CD4-positive, alpha-beta T cell (primary cell): ENCODE results near the gene MRPL28. TPM values are rescaled to one million over a fixed set of nuclear protein-coding genes. Genes with fewer than 3 reads are reported as not detected.

Source experiments
- ATAC-seq: fragments of 200-7000 bp; cut with Tn5 transposase; one replicate; pipeline ENCODE4 v1.10.0; 2022; ENCODE audit warnings: mild to moderate bottlenecking; ENCODE audit not compliant: poor library complexity
- CTCF ChIA-PET: fragments of 350-600 bp; sonication (Branson Sonifier 250); formaldehyde crosslinking; loops from one replicate; lab custom pipeline; 2021; ENCODE audit warnings: antibody characterized with exemption, inconsistent platforms; lab: Charles Lee
- POLR2A ChIA-PET: fragments of 350-600 bp; sonication (Branson Sonifier 250); formaldehyde crosslinking; loops from one replicate; lab custom pipeline; 2021; ENCODE audit warnings: antibody characterized with exemption, inconsistent platforms; lab: Charles Lee
- DNase-seq, 14 experiments: peaks; one replicate each; pipeline ENCODE4 v3.0.0-alpha.2; 2013 to 2020; ENCODE audit warnings: mixed read lengths in 2 of 14
- H3K27ac ChIP-seq, 2 donors: one replicate each; pipeline versions ENCODE4 v1.5.1 to v1.7.0; 2013; ENCODE audit warnings: low read length in 2 of 2, low read depth in 1 of 2, mild to moderate bottlenecking in 1 of 2
- H3K27me3 ChIP-seq, 2 experiments: 1 replicate in 1 of 2; 2 replicates in 1 of 2; pipeline versions ENCODE4 v1.6.1 to v1.7.0; 2013; ENCODE audit warnings: low read length in 2 of 2, control low read depth in 1 of 2, mild to moderate bottlenecking in 1 of 2, moderate library complexity in 1 of 2; ENCODE audit not compliant: insufficient read depth in 2 of 2, control insufficient read depth in 1 of 2
- H3K36me3 ChIP-seq: one replicate; pipeline ENCODE4 v1.6.1; 2013; ENCODE audit warnings: low read length, control low read depth; ENCODE audit not compliant: insufficient read depth
- H3K4me1 ChIP-seq: one replicate; pipeline ENCODE4 v1.6.1; 2013; ENCODE audit warnings: low read length, control low read depth; ENCODE audit not compliant: insufficient read depth
- H3K4me3 ChIP-seq: one replicate; pipeline ENCODE4 v1.5.1; 2013; ENCODE audit warnings: mild to moderate bottlenecking, low read length, moderate library complexity
- H3K9me3 ChIP-seq, 2 experiments: 1 replicate in 1 of 2; 2 replicates in 1 of 2; pipeline versions ENCODE4 v1.6.1 to v1.7.0; 2013; ENCODE audit warnings: low read length in 2 of 2, mild to moderate bottlenecking in 2 of 2, control low read depth in 1 of 2, moderate library complexity in 1 of 2; ENCODE audit not compliant: control insufficient read depth in 1 of 2, insufficient read depth in 1 of 2
- H3K27ac Mint-ChIP-seq: one replicate; pipeline ENCODE4 v1.8.0; 2020; ENCODE audit warnings: mixed read lengths
- H3K27me3 Mint-ChIP-seq: one replicate; pipeline ENCODE4 v1.8.0; 2021; ENCODE audit warnings: mixed read lengths
- H3K36me3 Mint-ChIP-seq: one replicate; pipeline ENCODE4 v1.8.0; 2021; ENCODE audit warnings: low read depth, mixed read lengths
- H3K4me1 Mint-ChIP-seq: one replicate; pipeline ENCODE4 v1.8.0; 2021; ENCODE audit warnings: low read depth, mixed read lengths
- H3K4me3 Mint-ChIP-seq: one replicate; pipeline ENCODE4 v1.8.0; 2020; ENCODE audit warnings: mild to moderate bottlenecking, mixed read lengths
- H3K9me3 Mint-ChIP-seq: one replicate; pipeline ENCODE4 v1.8.0; 2020; ENCODE audit warnings: mixed read lengths
- CTCF ChIP-seq: fragments of 200-600 bp; IDR thresholded peaks from one replicate; pipeline ENCODE4 v1.8.0; 2022; ENCODE audit warnings: antibody characterized with exemption, mild to moderate bottlenecking
- intact Hi-C, 2 experiments: fragments of 100-400 bp; cut with DNase I in 1 of 2; cut with micrococcal nuclease in 1 of 2; formaldehyde crosslinking; loops; one replicate each; pipeline versions ENCODE4 v1.15.1 to v1.9.0; 2023 to 2025; cut with DNase I, micrococcal nuclease
- total RNA-seq, 174 experiments: library from RNA in 2 of 174; stranded (reverse) in 2 of 174; gene quantifications; one replicate each; pipeline ENCODE4 v1.2.3 and lab custom pipeline; 2021 to 2026

The MRPL28 gene
- total RNA-seq, 2 experiments from 2014 or later: 19.6 to 19.7 TPM

- H3K4me3 Mint-ChIP-seq: no peak overlapping the region
- no peak overlapping the region for H3K27ac ChIP-seq
- H3K27ac Mint-ChIP-seq: no peak overlapping the region
- no peaks in the 10 kb centered on the region for H3K4me1 Mint-ChIP-seq
- peaks cover 1% of the 10 kb centered on the region for H3K36me3 Mint-ChIP-seq
- no peak overlapping the region for H3K4me3 ChIP-seq
- H3K9me3 ChIP-seq: no peaks in the 10 kb centered on the region
- peaks cover 11% of the 10 kb centered on the region for H3K4me1 ChIP-seq
- ATAC-seq: no peak
- no peaks in the 10 kb centered on the region for H3K36me3 ChIP-seq
- no peaks in the 10 kb centered on the region for H3K9me3 Mint-ChIP-seq
- no peaks in the 10 kb centered on the region for H3K27me3 Mint-ChIP-seq
- DNase-seq: no peak
- ChIA-PET CTCF (no interaction called here), POLR2A (no interaction called here)
- TF ChIP-seq CTCF: no peak
- intact Hi-C loops: loop anchor here in 1 of 2 experiments (1.0 to 10.0 kb wide), 2 partner anchors 17 to 1379 kb away; partner anchors contain the start of genes NUBP2 and SPSB3
- no peaks in the 10 kb centered on the region for H3K27me3 ChIP-seq
These were observed 35.5 kb upstream of the MRPL28 start for GRCh38 chr16:405548-406506.

GRCh38 chr16:404971-405486, 34.7 kb upstream of the MRPL28 start:
- Histone ChIP-seq H3K9me3 (no peaks in the 10 kb centered on the region), H3K4me3 (no peak overlapping the region), H3K27ac (no peak overlapping the region), H3K36me3 (no peaks in the 10 kb centered on the region), H3K4me1 (peaks cover 18% of the 10 kb centered on the region), H3K27me3 (no peaks in the 10 kb centered on the region)
- peaks cover 8% of the 10 kb centered on the region for H3K4me1 Mint-ChIP-seq
- intact Hi-C loops: loop anchor here (5.0 to 10.0 kb wide), 2 partner anchors 53 to 1380 kb away; partner anchors contain the start of genes AXIN1 (in 1 of the 2), NUBP2 (in 1 of the 2) and SPSB3 (in 1 of the 2)
- peaks cover 5% of the 10 kb centered on the region for H3K36me3 Mint-ChIP-seq
- no peak overlapping the region for H3K27ac Mint-ChIP-seq
- H3K4me3 Mint-ChIP-seq: no peak overlapping the region
- ChIA-PET CTCF (no interaction called here), POLR2A (no interaction called here)
- H3K27me3 Mint-ChIP-seq: no peaks in the 10 kb centered on the region
- H3K9me3 Mint-ChIP-seq: no peaks in the 10 kb centered on the region
- no peak for TF ChIP-seq CTCF
- DNase-seq: peak in 1 of 14 experiments; percentile 19
- ATAC-seq: no peak

- no peaks in the 10 kb centered on the region for H3K9me3 ChIP-seq
- peak; percentile 68 for TF ChIP-seq CTCF
- Mint-ChIP-seq H3K27me3 (no peaks in the 10 kb centered on the region), H3K9me3 (no peaks in the 10 kb centered on the region), H3K27ac (peak within 1 kb of the TSS; percentile 97), H3K4me3 (peak within 1 kb of the TSS; percentile 98), H3K36me3 (peaks cover 5% of the 10 kb centered on the region), H3K4me1 (peaks cover 18% of the 10 kb centered on the region)
- DNase-seq (peak; percentile 94 to 100 (median 99)), ATAC-seq (peak; percentile 84)
- peak within 1 kb of the TSS; percentile 92 for H3K4me3 ChIP-seq
- H3K27ac ChIP-seq: peak within 1 kb of the TSS; percentile 67 to 81
- ChIA-PET CTCF (interaction anchor here (0.8 to 3.7 kb wide), 7 partner anchors 10 to 126 kb away, joined by 3 to 22 read pairs (median 3); partner anchors contain the start of genes CAPN15, MRPL28 and RAB11FIP3), POLR2A (interaction anchor here (0.6 to 3.3 kb wide), 17 partner anchors 10 to 400 kb away, joined by 3 to 35 read pairs (median 4); partner anchors contain the start of genes AXIN1, METTL26, MRPL28 and PGAP6)
- no peaks in the 10 kb centered on the region for H3K36me3 ChIP-seq
- no peaks in the 10 kb centered on the region for H3K27me3 ChIP-seq
- peaks cover 21% of the 10 kb centered on the region for H3K4me1 ChIP-seq
- intact Hi-C loops: loop anchor here (1.0 to 10.0 kb wide), 7 partner anchors 18 to 1383 kb away; partner anchors contain the start of genes AXIN1 (in 2 of the 2), MRPL28 (in 1 of the 2), NUBP2 (in 1 of the 2) and RAB11FIP3 (in 1 of the 2)
These were observed 31.4 kb upstream of the MRPL28 start, which contains the start of gene DECR2 for GRCh38 chr16:401468-402348. Gene DECR2, plus strand, starts transcription at chr16:401885. Its CDS starts 79 bp downstream, at chr16:401964.
